HG03520 (cell line): ENCODE data around the gene ABCC1.
"Not testable (repeated sequence)": the region's sequence is repeated elsewhere in the genome, so short reads cannot be mapped to it uniquely, and the experiment has no call there.

Experiments used
- ATAC-seq: cut with Tn5 transposase; IDR thresholded peaks from one replicate; pipeline ENCODE4 v1.9.1; 2021; ENCODE audit warnings: mild to moderate bottlenecking, moderate library complexity; ENCODE audit not compliant: unreplicated experiment

The ABCC1 gene

GRCh38 chr16:16127469-16128116 lies 178.2 kb downstream of the ABCC1 start:
- ATAC-seq: no peak

GRCh38 chr16:16131204-16131603 lies 181.8 kb downstream of the ABCC1 start:
- no peak for ATAC-seq

GRCh38 chr16:16131659-16132058 lies 182.2 kb downstream of the ABCC1 start:
- no peak for ATAC-seq

- ATAC-seq: no peak
Measured at GRCh38 chr16:16133943-16134604, 184.7 kb downstream of the ABCC1 start.

DNA sequence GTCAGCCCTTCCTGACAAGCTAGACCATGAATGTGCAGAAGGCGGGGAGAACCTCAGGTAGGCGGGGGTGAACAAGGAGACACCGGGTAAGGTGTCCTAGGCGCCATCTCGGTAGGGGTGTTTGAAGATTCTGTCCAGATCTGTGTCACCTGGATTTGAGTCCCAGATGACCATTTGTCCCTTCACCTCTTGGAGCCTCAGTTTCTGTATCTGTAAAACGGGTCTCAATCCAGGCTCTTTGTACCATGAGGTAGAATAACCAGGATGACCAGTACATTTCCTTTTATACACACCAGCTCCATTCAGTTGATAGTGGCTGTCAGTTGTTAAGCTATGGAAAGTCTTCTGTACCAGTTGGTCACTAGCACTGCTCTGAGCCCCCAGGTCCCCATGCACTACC lies 187.2 kb downstream of the ABCC1 start:
- no peak for ATAC-seq

GRCh38 chr16:16137110-16137509 lies 187.7 kb downstream of the ABCC1 start:
- no peak for ATAC-seq

- ATAC-seq: no peak
Measured at GRCh38 chr16:16138034-16138635, 188.7 kb downstream of the ABCC1 start.

DNA sequence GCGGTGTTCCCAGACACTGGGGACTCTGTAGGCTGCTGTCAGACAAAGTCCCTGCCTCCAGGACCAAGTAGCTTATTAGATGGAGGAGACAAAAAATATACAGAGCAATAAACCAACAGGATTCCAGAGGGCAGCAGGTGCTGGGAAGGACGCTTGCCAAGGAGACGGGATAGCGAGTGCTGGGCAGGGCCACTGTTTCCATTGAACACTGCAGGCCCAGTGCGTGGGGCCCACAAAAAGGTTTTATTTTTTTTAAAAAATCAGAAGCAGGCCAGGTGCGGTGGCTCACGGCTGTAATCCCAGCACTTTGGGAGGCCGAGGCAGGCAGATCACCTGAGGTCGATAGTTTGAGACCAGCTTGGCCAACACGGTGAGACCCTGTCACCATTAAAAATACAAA lies 189.6 kb downstream of the ABCC1 start:
- ATAC-seq: no peak

GRCh38 chr16:16139806-16140205 lies 190.4 kb downstream of the ABCC1 start:
- ATAC-seq: no peak

- no peak for ATAC-seq
Measured at GRCh38 chr16:16140537-16140936, 191.1 kb downstream of the ABCC1 start.

DNA sequence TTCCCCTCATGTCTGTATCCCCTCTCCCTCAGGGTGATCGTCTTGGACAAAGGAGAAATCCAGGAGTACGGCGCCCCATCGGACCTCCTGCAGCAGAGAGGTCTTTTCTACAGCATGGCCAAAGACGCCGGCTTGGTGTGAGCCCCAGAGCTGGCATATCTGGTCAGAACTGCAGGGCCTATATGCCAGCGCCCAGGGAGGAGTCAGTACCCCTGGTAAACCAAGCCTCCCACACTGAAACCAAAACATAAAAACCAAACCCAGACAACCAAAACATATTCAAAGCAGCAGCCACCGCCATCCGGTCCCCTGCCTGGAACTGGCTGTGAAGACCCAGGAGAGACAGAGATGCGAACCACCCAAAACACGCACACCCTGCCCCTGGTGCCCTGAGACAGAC lies 191.7 kb downstream of the ABCC1 start:
- no peak for ATAC-seq

DNA sequence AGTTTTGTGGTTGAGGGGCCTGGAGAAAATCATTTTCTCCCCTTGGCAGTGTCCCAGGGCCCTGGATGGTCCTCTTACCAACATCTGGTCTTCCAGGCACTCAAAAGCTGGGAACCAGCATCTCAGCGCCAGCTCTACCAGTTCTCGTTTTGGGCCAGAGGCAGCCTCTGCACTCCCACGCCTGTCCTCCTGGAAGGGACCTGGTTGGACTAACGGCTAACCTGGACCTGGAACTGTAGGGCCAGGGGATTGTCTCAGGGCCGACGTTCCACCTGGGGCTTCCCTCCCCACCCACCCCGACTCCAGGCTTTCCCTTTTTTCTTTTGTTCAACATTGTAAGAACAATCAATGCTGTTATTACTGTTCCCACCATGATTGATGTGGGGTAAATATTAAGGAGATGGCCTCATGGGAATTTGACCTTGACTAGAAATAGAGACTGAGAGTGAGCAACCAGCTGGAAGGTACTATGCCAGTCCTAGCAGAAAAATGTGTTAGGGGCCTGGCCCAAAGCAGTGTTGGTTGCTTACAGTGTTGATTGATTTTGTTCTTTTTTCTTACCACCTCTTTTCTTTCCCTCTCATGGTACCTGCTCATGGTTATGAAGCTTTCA lies 192.5 kb downstream of the ABCC1 start:
- no peak for ATAC-seq

DNA sequence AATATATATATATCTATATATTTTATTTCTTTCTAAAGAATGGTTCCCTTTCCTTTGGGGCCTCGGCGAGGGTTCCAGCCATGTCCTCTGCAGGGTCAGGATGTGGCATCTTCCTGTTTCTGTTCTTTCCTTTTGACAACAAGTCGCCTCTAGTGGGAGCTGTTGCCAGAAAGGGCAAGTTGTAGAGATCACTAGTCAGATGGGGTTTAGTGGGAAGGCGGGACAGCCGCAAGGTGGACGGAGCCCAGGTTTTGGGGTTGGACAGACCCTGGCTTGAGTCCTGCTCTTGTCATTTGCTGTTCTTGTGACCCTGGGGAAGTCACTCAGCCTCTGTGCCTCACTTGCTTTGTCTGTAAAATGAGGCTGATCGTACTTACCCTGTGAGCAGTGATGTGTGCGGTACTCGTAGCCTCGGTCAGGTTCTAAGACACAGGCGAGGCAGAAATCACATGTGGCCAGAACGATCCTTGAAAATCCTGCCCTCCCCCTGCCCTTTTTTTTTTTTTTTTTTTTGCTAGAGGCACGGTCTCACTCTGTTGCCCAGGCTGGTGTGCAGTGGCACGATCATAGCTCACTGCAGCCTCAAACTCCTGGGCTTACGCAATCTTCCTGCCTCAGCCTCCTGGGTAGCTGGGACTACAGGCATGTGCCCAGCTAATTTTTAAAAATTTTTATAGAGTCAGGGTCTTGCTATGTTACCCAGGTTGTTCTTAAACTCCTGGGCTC lies 193.8 kb downstream of the ABCC1 start:
- ATAC-seq: no peak

DNA sequence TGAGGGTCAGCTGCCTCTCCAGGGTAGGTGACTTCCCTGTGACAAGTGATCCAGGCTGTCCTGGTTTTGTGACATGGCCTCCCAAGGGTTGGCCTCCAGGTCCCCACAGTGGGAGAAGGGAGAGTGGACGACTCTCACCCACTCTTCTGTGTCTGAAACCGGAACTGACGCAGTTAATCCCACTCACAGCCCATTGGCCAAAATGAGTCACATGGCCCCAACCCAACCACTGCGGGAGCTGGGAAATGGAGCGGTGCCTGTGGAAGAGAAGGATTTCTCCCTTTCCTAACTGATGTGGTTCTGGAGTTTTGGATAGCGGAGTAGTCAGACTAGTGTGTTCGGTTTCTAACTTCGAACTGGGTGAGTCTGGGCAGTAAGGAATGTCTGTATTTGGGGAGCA lies 194.5 kb downstream of the ABCC1 start:
- ATAC-seq: no peak

DNA sequence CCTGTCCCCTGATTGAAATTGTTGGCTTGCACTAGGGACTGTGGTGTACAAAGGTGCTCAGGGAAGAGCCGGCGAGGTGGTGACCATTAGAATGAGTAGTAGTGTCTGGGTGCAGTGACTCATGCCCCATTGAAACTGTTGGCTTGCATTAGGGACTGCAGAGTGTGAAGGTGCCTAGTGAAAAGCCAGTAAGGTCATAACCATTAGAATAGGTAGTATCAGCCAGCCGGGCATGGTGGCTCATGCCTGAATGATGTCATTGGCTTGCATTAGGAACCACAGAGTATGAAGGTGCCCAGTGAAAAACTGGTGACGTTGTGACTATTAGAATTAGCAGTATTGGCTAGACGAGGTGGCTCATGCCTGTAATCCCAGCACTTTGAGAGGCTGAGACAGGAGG lies 195.0 kb downstream of the ABCC1 start:
- ATAC-seq: no peak

GRCh38 chr16:16145286-16145685 lies 195.9 kb downstream of the ABCC1 start:
- no peak for ATAC-seq

GRCh38 chr16:16146380-16147315 lies 197.2 kb downstream of the ABCC1 start:
- ATAC-seq: no peak

DNA sequence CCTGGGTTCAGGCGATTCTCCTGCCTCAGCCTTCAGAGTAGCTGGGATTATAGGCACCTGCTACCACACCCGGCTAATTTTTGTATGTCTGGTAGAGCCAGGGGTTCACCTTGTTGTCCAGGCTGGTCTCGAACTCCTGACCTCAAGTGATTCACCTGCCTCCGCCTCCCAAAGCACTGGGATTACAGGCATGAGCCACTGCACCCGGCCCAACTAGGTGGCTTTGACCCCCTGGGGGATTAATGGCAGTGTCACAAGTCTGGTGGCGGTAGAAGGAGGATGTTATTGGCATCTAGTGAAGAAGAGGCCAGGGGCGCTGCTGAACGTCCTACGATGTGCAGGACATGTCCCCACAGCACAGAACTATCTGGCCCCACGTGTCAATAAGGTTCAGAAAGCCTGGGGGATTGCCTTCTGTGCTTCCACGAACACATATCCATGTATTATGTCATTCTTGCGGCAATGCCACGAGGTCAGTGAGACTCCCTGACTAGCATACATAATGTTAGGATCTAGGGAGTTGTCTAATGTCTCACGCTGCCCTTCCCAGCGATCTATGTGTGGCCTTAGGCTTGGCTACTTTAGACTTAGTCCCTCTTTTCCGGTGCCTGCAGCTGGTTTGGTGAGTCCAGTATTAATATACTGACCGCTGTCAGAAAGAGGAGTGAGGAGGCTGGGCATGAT lies 198.0 kb downstream of the ABCC1 start:
- ATAC-seq: no peak

GRCh38 chr16:16148000-16148599 lies 198.7 kb downstream of the ABCC1 start:
- ATAC-seq: not testable (repeated sequence)
